ENCODE results near the gene MED13L.

The MED13L gene

GRCh38 chr12:116277467-116278278, at the start of gene MED13L:
TSS of gene MED13L (minus strand) at chr12:116277693. CDS start at chr12:116277131, 562 bp downstream.
- peak; percentile 81 for DNase-seq (ENCODE audit: low read depth)

- no peak for DNase-seq (ENCODE audit: low read depth)
Observed at GRCh38 chr12:116325336-116325664, 47.8 kb upstream of the MED13L start.

GRCh38 chr12:116324654-116325335, 47.3 kb upstream of the MED13L start:
- no peak for DNase-seq (ENCODE audit: low read depth)

- DNase-seq (ENCODE audit: low read depth): no peak
Observed at GRCh38 chr12:116323406-116324386, 46.2 kb upstream of the MED13L start.

- no peak for DNase-seq (ENCODE audit: low read depth)
Observed at GRCh38 chr12:116321913-116322312, 44.4 kb upstream of the MED13L start.

- DNase-seq (ENCODE audit: low read depth): no peak
Observed at GRCh38 chr12:116320791-116321217, 43.3 kb upstream of the MED13L start.

- peak; percentile 4 for DNase-seq (ENCODE audit: low read depth)
Observed at GRCh38 chr12:116319898-116320621, 42.6 kb upstream of the MED13L start.

GRCh38 chr12:116319233-116319897, 41.9 kb upstream of the MED13L start:
- DNase-seq (ENCODE audit: low read depth): no peak

GRCh38 chr12:116318576-116319232, 41.2 kb upstream of the MED13L start:
- no peak for DNase-seq (ENCODE audit: low read depth)

GRCh38 chr12:116317986-116318575, 40.6 kb upstream of the MED13L start:
- DNase-seq (ENCODE audit: low read depth): no peak

- DNase-seq (ENCODE audit: low read depth): no peak
Observed at GRCh38 chr12:116317139-116317538, 39.6 kb upstream of the MED13L start.

- no peak for DNase-seq (ENCODE audit: low read depth)
Observed at GRCh38 chr12:116314477-116314876, 37.0 kb upstream of the MED13L start.

- no peak for DNase-seq (ENCODE audit: low read depth)
Observed at GRCh38 chr12:116313194-116313927, 35.9 kb upstream of the MED13L start.

GRCh38 chr12:116310082-116310481, 32.6 kb upstream of the MED13L start:
- no peak for DNase-seq (ENCODE audit: low read depth)

- no peak for DNase-seq (ENCODE audit: low read depth)
Observed at GRCh38 chr12:116309343-116309742, 31.9 kb upstream of the MED13L start.

- DNase-seq (ENCODE audit: low read depth): no peak
Observed at GRCh38 chr12:116308647-116309046, 31.2 kb upstream of the MED13L start.

GRCh38 chr12:116306968-116307367, 29.5 kb upstream of the MED13L start:
- DNase-seq (ENCODE audit: low read depth): no peak

GRCh38 chr12:116306506-116306905, 29.0 kb upstream of the MED13L start:
- no peak for DNase-seq (ENCODE audit: low read depth)

GRCh38 chr12:116304621-116305020, 27.1 kb upstream of the MED13L start:
- no peak for DNase-seq (ENCODE audit: low read depth)
